OCI-LY7 (cell line): Measurements from ENCODE around the gene TFAP2E. TPM values are rescaled to one million over a fixed set of nuclear protein-coding genes. Genes with fewer than 3 reads are reported as not detected.

Experiments
- BruUV-seq: library from RNA; stranded (reverse); fragments of 400-500 nt; replicated peaks from 2 replicates; lab custom pipeline; 2021; lab: Mats Ljungman, UMichigan
- CTCF ChIA-PET: fragments of 300-600 bp; sonication (Branson Sonifier 250); formaldehyde crosslinking; loops from one replicate; lab custom pipeline; 2022; ENCODE audit warnings: antibody characterized with exemption; ENCODE audit not compliant: unreplicated experiment; lab: Charles Lee
- POLR2A ChIA-PET: fragments of 300-600 bp; sonication (Branson Sonifier 250); formaldehyde crosslinking; loops from one replicate; lab custom pipeline; 2022; ENCODE audit warnings: antibody characterized with exemption; lab: Charles Lee
- DNase-seq: peaks from one replicate; pipeline ENCODE4 v3.0.0-alpha.2; 2015; ENCODE audit warnings: low spot score
- H2AFZ ChIP-seq: fragments of 200-600 bp; sonication (generic), shearing (Covaris generic); 2 replicates; pipeline ENCODE4 v1.6.1; 2014; ENCODE audit warnings: mild to moderate bottlenecking, antibody characterized with exemption, low read length, moderate library complexity
- H3K27ac ChIP-seq: fragments of 200-600 bp; sonication (generic); 2 replicates; pipeline ENCODE4 v1.5.1; 2014; ENCODE audit warnings: mixed run types, low read depth, mild to moderate bottlenecking, moderate library complexity, low read length, inconsistent platforms; ENCODE audit not compliant: poor library complexity, severe bottlenecking
- H3K36me3 ChIP-seq: fragments of 200-600 bp; sonication (generic); 2 replicates; pipeline ENCODE4 v1.6.1; 2014; ENCODE audit warnings: mild to moderate bottlenecking, antibody characterized with exemption, low read length, moderate library complexity, mixed read lengths; ENCODE audit not compliant: insufficient read depth
- H3K4me1 ChIP-seq: fragments of 200-600 bp; sonication (generic); 2 replicates; pipeline ENCODE4 v1.5.1; 2014; ENCODE audit warnings: mild to moderate bottlenecking, low read length; ENCODE audit not compliant: insufficient read depth, poor library complexity, severe bottlenecking
- H3K4me2 ChIP-seq: fragments of 200-600 bp; sonication (generic); 2 replicates; pipeline ENCODE4 v1.6.1; 2014; ENCODE audit warnings: mild to moderate bottlenecking, low read length
- H3K4me3 ChIP-seq: fragments of 200-600 bp; sonication (generic); 2 replicates; pipeline ENCODE4 v1.5.1; 2014; ENCODE audit warnings: mild to moderate bottlenecking, low read depth, low read length; ENCODE audit not compliant: poor library complexity, severe bottlenecking
- H3K79me2 ChIP-seq: fragments of 200-600 bp; sonication (generic); 2 replicates; pipeline ENCODE4 v1.6.1; 2016; ENCODE audit warnings: low read depth, mild to moderate bottlenecking, low read length, moderate library complexity, mixed read lengths; ENCODE audit not compliant: insufficient read depth
- H3K9me2 ChIP-seq: fragments of 200-600 bp; sonication (generic); 2 replicates; pipeline ENCODE4 v1.6.1; 2016; ENCODE audit warnings: mild to moderate bottlenecking, low read length, mixed read lengths; ENCODE audit not compliant: insufficient read depth
- H3K9me3 ChIP-seq: fragments of 200-600 bp; sonication (generic); 2 replicates; pipeline ENCODE4 v1.6.1; 2014; ENCODE audit warnings: mild to moderate bottlenecking, mixed run types, low read length, mixed read lengths
- H4K20me1 ChIP-seq: fragments of 200-600 bp; sonication (generic); 2 replicates; pipeline ENCODE4 v1.6.1; 2014; ENCODE audit warnings: mild to moderate bottlenecking, antibody characterized with exemption, low read length, moderate library complexity, mixed read lengths; ENCODE audit not compliant: insufficient read depth
- EZH2phosphoT487 ChIP-seq: fragments of 200-600 bp; sonication (generic); IDR thresholded peaks from 2 replicates; pipeline ENCODE4 v1.6.1; 2018; ENCODE audit warnings: low read depth, borderline replicate concordance, mild to moderate bottlenecking, mixed run types, antibody characterized with exemption, low read length, moderate library complexity, mixed read lengths
- intact Hi-C: fragments of 100-400 bp; cut with micrococcal nuclease; formaldehyde crosslinking; loops from one replicate; pipeline ENCODE4 v1.10.0; 2022; ENCODE audit not compliant: unreplicated experiment
- total RNA-seq, 2 experiments: library from RNA; depleted of rRNA in 1 of 2; stranded (reverse); fragments of >200 nt in 1 of 2; shearing (Covaris generic) in 1 of 2; gene quantifications; 2 replicates each; pipeline ENCODE4 v1.2.3, GENCODE V29; 2014 to 2022
- TF ChIP-seq, protein P1 (sequence below): fragments of 200-600 bp; sonication (generic); conservative IDR thresholded peaks from 2 replicates; pipeline ENCODE4 v1.5.1; 2014; ENCODE audit warnings: mild to moderate bottlenecking, antibody characterized with exemption, low read length, moderate library complexity, mixed read lengths

Gene TFAP2E
- total RNA-seq, 2 experiments from 2014 or later = 1.1 to 1.2 TPM

DNA sequence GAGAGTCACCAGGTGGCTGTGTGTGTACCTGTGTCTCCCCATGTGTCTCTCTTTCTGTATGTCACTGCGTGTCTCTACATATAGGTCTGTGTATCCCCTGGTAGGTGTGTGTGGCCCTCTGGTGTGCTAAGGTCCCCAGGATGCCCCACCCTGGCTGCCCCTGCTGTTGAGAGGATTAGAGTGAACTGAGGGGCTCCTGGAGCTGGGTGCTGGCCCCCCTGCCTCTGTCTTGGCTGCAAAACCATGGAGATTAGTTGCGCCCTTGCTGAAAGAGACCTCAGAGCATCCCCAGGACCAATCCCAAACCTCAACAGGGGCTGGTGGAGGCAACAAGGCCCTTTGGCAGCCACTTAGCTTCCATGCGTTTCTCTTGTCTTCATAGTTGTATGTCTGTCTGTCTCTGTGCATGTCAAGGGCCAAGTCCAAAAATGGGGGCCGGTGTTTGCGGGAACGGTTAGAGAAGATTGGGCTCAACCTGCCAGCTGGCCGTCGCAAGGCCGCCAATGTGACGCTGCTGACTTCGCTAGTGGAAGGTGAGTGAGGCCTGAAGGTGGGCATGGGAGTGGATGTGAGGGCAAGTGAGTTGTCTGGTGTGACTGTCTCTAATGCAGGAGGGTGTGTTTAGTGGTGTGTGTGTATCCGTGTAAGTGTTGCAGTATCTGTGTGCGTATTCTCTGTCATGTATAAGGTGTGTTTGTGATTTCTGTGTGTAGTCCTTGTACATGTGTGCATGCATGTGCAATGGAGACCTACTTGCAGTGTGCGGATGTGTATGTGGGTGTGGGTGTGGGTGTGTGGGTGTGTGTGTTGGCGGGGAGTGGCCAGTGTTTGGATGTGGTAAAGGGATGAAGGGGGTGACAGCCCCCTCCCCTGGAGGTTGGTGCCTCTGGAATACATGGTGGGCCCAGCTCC is 16.7 kb downstream of the TFAP2E start:
- Histone ChIP-seq H3K4me2 (no peak overlapping the region), H2AFZ (no peak overlapping the region), H4K20me1 (no peaks in the 10 kb centered on the region), H3K79me2 (no peaks in the 10 kb centered on the region), H3K9me2 (no peaks in the 10 kb centered on the region), H3K27ac (no peak overlapping the region), H3K4me3 (no peak overlapping the region), H3K36me3 (no peaks in the 10 kb centered on the region), H3K4me1 (no peaks in the 10 kb centered on the region), H3K9me3 (no peaks in the 10 kb centered on the region)
- POLR2A ChIA-PET = interaction anchor here (0.6 kb wide), 1 partner anchor 14 kb away, joined by 6 read pairs; no protein-coding TSS in a partner anchor
- TF ChIP-seq, protein P1, sequence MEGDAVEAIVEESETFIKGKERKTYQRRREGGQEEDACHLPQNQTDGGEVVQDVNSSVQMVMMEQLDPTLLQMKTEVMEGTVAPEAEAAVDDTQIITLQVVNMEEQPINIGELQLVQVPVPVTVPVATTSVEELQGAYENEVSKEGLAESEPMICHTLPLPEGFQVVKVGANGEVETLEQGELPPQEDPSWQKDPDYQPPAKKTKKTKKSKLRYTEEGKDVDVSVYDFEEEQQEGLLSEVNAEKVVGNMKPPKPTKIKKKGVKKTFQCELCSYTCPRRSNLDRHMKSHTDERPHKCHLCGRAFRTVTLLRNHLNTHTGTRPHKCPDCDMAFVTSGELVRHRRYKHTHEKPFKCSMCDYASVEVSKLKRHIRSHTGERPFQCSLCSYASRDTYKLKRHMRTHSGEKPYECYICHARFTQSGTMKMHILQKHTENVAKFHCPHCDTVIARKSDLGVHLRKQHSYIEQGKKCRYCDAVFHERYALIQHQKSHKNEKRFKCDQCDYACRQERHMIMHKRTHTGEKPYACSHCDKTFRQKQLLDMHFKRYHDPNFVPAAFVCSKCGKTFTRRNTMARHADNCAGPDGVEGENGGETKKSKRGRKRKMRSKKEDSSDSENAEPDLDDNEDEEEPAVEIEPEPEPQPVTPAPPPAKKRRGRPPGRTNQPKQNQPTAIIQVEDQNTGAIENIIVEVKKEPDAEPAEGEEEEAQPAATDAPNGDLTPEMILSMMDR = no peak
- TF ChIP-seq EZH2phosphoT487 = no peak
- BruUV-seq = no TSS peak
- no peak for DNase-seq
- intact Hi-C loops = no loop called here
- CTCF ChIA-PET = no interaction called here

- H3K4me1 ChIP-seq = no peaks in the 10 kb centered on the region
- CTCF ChIA-PET = no interaction called here
- no peak overlapping the region for H3K27ac ChIP-seq
- H3K9me2 ChIP-seq = no peaks in the 10 kb centered on the region
- H3K79me2 ChIP-seq = no peaks in the 10 kb centered on the region
- no peak overlapping the region for H3K4me2 ChIP-seq
- TF ChIP-seq EZH2phosphoT487 = no peak
- TF ChIP-seq, protein P1 = no peak
- no peaks in the 10 kb centered on the region for H3K9me3 ChIP-seq
- POLR2A ChIA-PET = interaction anchor here (0.6 kb wide), 2 partner anchors 13 kb away, joined by 3 to 6 read pairs; no protein-coding TSS in a partner anchor
- BruUV-seq = no TSS peak
- no peak overlapping the region for H2AFZ ChIP-seq
- no peak for DNase-seq
- no peaks in the 10 kb centered on the region for H4K20me1 ChIP-seq
- peaks cover under 1% of the 10 kb centered on the region; the same call in 1 of the 2 replicates for H3K36me3 ChIP-seq
- no peak overlapping the region for H3K4me3 ChIP-seq
- intact Hi-C loops = no loop called here
Observed at GRCh38 chr1:35590476-35591040, 17.4 kb downstream of the TFAP2E start.

GRCh38 chr1:35591211-35591610 is 18.1 kb downstream of the TFAP2E start:
- Histone ChIP-seq H4K20me1 (no peaks in the 10 kb centered on the region), H3K4me2 (no peak overlapping the region), H3K4me1 (no peaks in the 10 kb centered on the region), H3K79me2 (no peaks in the 10 kb centered on the region), H3K9me2 (no peaks in the 10 kb centered on the region), H2AFZ (no peak overlapping the region), H3K9me3 (no peaks in the 10 kb centered on the region), H3K27ac (no peak overlapping the region), H3K4me3 (no peak overlapping the region), H3K36me3 (peaks cover 6% of the 10 kb centered on the region; the same call in 1 of the 2 replicates)
- no peak for DNase-seq
- TF ChIP-seq EZH2phosphoT487 = no peak
- TF ChIP-seq, protein P1 = no peak
- intact Hi-C loops = no loop called here
- ChIA-PET POLR2A (no interaction called here), CTCF (no interaction called here)
- BruUV-seq = no TSS peak
